ENCODE results near the gene ACAD11.

The ACAD11 gene

GRCh38 chr3:132539681-132540080 lies 119.9 kb downstream of the ACAD11 start:
- Mint-ChIP-seq H3K4me1 (no peaks in the 10 kb centered on the region), H3K36me3 (ENCODE audit: insufficient read depth) (peaks cover 29% of the 10 kb centered on the region), H3K27ac (ENCODE audit: low read depth) (no peak overlapping the region), H3K27me3 (no peaks in the 10 kb centered on the region), H3K4me3 (no peak overlapping the region), H3K9me3 (no peaks in the 10 kb centered on the region)
- DNase-seq (ENCODE audit: low spot score in 2 of 2) (no peak), ATAC-seq (replicated peaks; ENCODE audit: extremely low read depth, poor library complexity, severe bottlenecking) (no peak)

- Mint-ChIP-seq H3K4me1 (no peaks in the 10 kb centered on the region), H3K4me3 (no peak overlapping the region), H3K36me3 (ENCODE audit: insufficient read depth) (peaks cover 39% of the 10 kb centered on the region), H3K27me3 (no peaks in the 10 kb centered on the region), H3K27ac (ENCODE audit: low read depth) (no peak overlapping the region), H3K9me3 (no peaks in the 10 kb centered on the region)
- DNase-seq (ENCODE audit: low spot score in 2 of 2) (no peak), ATAC-seq (replicated peaks; ENCODE audit: extremely low read depth, poor library complexity, severe bottlenecking) (no peak)
Observed at GRCh38 chr3:132538072-132538471, 121.5 kb downstream of the ACAD11 start.

GRCh38 chr3:132537297-132537696 lies 122.3 kb downstream of the ACAD11 start:
- Mint-ChIP-seq H3K27ac (ENCODE audit: low read depth) (no peak overlapping the region), H3K4me1 (no peaks in the 10 kb centered on the region), H3K9me3 (no peaks in the 10 kb centered on the region), H3K36me3 (ENCODE audit: insufficient read depth) (peaks cover 42% of the 10 kb centered on the region), H3K4me3 (no peak overlapping the region), H3K27me3 (no peaks in the 10 kb centered on the region)
- no peak for ATAC-seq (replicated peaks; ENCODE audit: extremely low read depth, poor library complexity, severe bottlenecking)
- no peak for DNase-seq (ENCODE audit: low spot score in 2 of 2)

- Mint-ChIP-seq H3K4me3 (no peak overlapping the region), H3K9me3 (no peaks in the 10 kb centered on the region), H3K27me3 (no peaks in the 10 kb centered on the region), H3K36me3 (ENCODE audit: insufficient read depth) (peaks cover 43% of the 10 kb centered on the region), H3K27ac (ENCODE audit: low read depth) (no peak overlapping the region), H3K4me1 (no peaks in the 10 kb centered on the region)
- no peak for DNase-seq (ENCODE audit: low spot score in 2 of 2)
- ATAC-seq (replicated peaks; ENCODE audit: extremely low read depth, poor library complexity, severe bottlenecking), result no peak
Observed at GRCh38 chr3:132536442-132537153, 123.0 kb downstream of the ACAD11 start.

GRCh38 chr3:132535575-132536441 lies 123.8 kb downstream of the ACAD11 start:
- Mint-ChIP-seq H3K4me3 (no peak overlapping the region), H3K27ac (ENCODE audit: low read depth) (no peak overlapping the region), H3K27me3 (no peaks in the 10 kb centered on the region), H3K4me1 (no peaks in the 10 kb centered on the region), H3K9me3 (no peaks in the 10 kb centered on the region), H3K36me3 (ENCODE audit: insufficient read depth) (peaks cover 46% of the 10 kb centered on the region)
- DNase-seq (ENCODE audit: low spot score in 2 of 2), result peak; percentile 17 to 18
- no peak for ATAC-seq (replicated peaks; ENCODE audit: extremely low read depth, poor library complexity, severe bottlenecking)

GRCh38 chr3:132530624-132531023 lies 129.0 kb downstream of the ACAD11 start:
- no peak overlapping the region for H3K4me3 Mint-ChIP-seq
- no peaks in the 10 kb centered on the region for H3K9me3 Mint-ChIP-seq
- no peak for DNase-seq (ENCODE audit: low spot score in 2 of 2)
- no peaks in the 10 kb centered on the region for H3K27me3 Mint-ChIP-seq
- no peaks in the 10 kb centered on the region for H3K4me1 Mint-ChIP-seq
- peaks cover 45% of the 10 kb centered on the region for H3K36me3 Mint-ChIP-seq (ENCODE audit: insufficient read depth)
- ATAC-seq (replicated peaks; ENCODE audit: extremely low read depth, poor library complexity, severe bottlenecking), result no peak
- H3K27ac Mint-ChIP-seq (ENCODE audit: low read depth), result no peak overlapping the region

GRCh38 chr3:132522353-132522752 lies 137.3 kb downstream of the ACAD11 start:
- Mint-ChIP-seq H3K36me3 (ENCODE audit: insufficient read depth) (peaks cover 41% of the 10 kb centered on the region), H3K9me3 (no peaks in the 10 kb centered on the region), H3K27ac (ENCODE audit: low read depth) (no peak overlapping the region), H3K4me3 (no peak overlapping the region), H3K27me3 (no peaks in the 10 kb centered on the region), H3K4me1 (no peaks in the 10 kb centered on the region)
- ATAC-seq (replicated peaks; ENCODE audit: extremely low read depth, poor library complexity, severe bottlenecking) (no peak), DNase-seq (ENCODE audit: low spot score in 2 of 2) (no peak)

- Mint-ChIP-seq H3K36me3 (ENCODE audit: insufficient read depth) (peaks cover 40% of the 10 kb centered on the region), H3K27ac (ENCODE audit: low read depth) (no peak overlapping the region)
Observed at GRCh38 chr3:132521901-132522300, 137.7 kb downstream of the ACAD11 start.

GRCh38 chr3:132519914-132520313 lies 139.7 kb downstream of the ACAD11 start:
- no peak overlapping the region for H3K27ac Mint-ChIP-seq (ENCODE audit: low read depth)
- no peaks in the 10 kb centered on the region for H3K27me3 Mint-ChIP-seq
- H3K36me3 Mint-ChIP-seq (ENCODE audit: insufficient read depth), result peaks cover 43% of the 10 kb centered on the region
- no peaks in the 10 kb centered on the region for H3K9me3 Mint-ChIP-seq
- no peak overlapping the region for H3K4me3 Mint-ChIP-seq
- no peaks in the 10 kb centered on the region for H3K4me1 Mint-ChIP-seq
- DNase-seq (ENCODE audit: low spot score in 2 of 2), result no peak
- no peak for ATAC-seq (replicated peaks; ENCODE audit: extremely low read depth, poor library complexity, severe bottlenecking)

More at GRCh38 chr3:132521901-132522300, 137.7 kb downstream of the ACAD11 start:
- H3K27me3 Mint-ChIP-seq, result no peaks in the 10 kb centered on the region
- no peaks in the 10 kb centered on the region for H3K9me3 Mint-ChIP-seq
- H3K4me1 Mint-ChIP-seq, result no peaks in the 10 kb centered on the region
- no peak overlapping the region for H3K4me3 Mint-ChIP-seq
- no peak for DNase-seq (ENCODE audit: low spot score in 2 of 2)
- ATAC-seq (replicated peaks; ENCODE audit: extremely low read depth, poor library complexity, severe bottlenecking), result no peak

GRCh38 chr3:132517311-132517710 lies 142.3 kb downstream of the ACAD11 start:
- Mint-ChIP-seq H3K27me3 (no peaks in the 10 kb centered on the region), H3K36me3 (ENCODE audit: insufficient read depth) (peaks cover 44% of the 10 kb centered on the region)

GRCh38 chr3:132513057-132513456 lies 146.6 kb downstream of the ACAD11 start:
- Mint-ChIP-seq H3K27me3 (no peaks in the 10 kb centered on the region), H3K9me3 (no peaks in the 10 kb centered on the region), H3K36me3 (ENCODE audit: insufficient read depth) (peaks cover 43% of the 10 kb centered on the region), H3K4me1 (no peaks in the 10 kb centered on the region), H3K27ac (ENCODE audit: low read depth) (no peak overlapping the region), H3K4me3 (no peak overlapping the region)
- no peak for ATAC-seq (replicated peaks; ENCODE audit: extremely low read depth, poor library complexity, severe bottlenecking)
- DNase-seq (ENCODE audit: low spot score in 2 of 2), result no peak

More at GRCh38 chr3:132517311-132517710, 142.3 kb downstream of the ACAD11 start:
- ATAC-seq (replicated peaks; ENCODE audit: extremely low read depth, poor library complexity, severe bottlenecking) (no peak), DNase-seq (ENCODE audit: low spot score in 2 of 2) (no peak)
- H3K27ac Mint-ChIP-seq (ENCODE audit: low read depth), result no peak overlapping the region
- H3K9me3 Mint-ChIP-seq, result no peaks in the 10 kb centered on the region
- no peak overlapping the region for H3K4me3 Mint-ChIP-seq
- H3K4me1 Mint-ChIP-seq, result no peaks in the 10 kb centered on the region

GRCh38 chr3:132509506-132509905 lies 150.1 kb downstream of the ACAD11 start:
- no peak overlapping the region for H3K27ac Mint-ChIP-seq (ENCODE audit: low read depth)
- H3K36me3 Mint-ChIP-seq (ENCODE audit: insufficient read depth), result peaks cover 51% of the 10 kb centered on the region
- no peaks in the 10 kb centered on the region for H3K9me3 Mint-ChIP-seq
- H3K4me3 Mint-ChIP-seq, result no peak overlapping the region
- DNase-seq (ENCODE audit: low spot score in 2 of 2) (no peak), ATAC-seq (replicated peaks; ENCODE audit: extremely low read depth, poor library complexity, severe bottlenecking) (no peak)
- no peaks in the 10 kb centered on the region for H3K4me1 Mint-ChIP-seq
- H3K27me3 Mint-ChIP-seq, result no peaks in the 10 kb centered on the region

GRCh38 chr3:132509096-132509495 lies 150.5 kb downstream of the ACAD11 start:
- no peak overlapping the region for H3K4me3 Mint-ChIP-seq
- H3K36me3 Mint-ChIP-seq (ENCODE audit: insufficient read depth), result peaks cover 51% of the 10 kb centered on the region
- no peak for ATAC-seq (replicated peaks; ENCODE audit: extremely low read depth, poor library complexity, severe bottlenecking)
- no peaks in the 10 kb centered on the region for H3K4me1 Mint-ChIP-seq
- no peaks in the 10 kb centered on the region for H3K27me3 Mint-ChIP-seq
- no peaks in the 10 kb centered on the region for H3K9me3 Mint-ChIP-seq
- DNase-seq (ENCODE audit: low spot score in 2 of 2), result no peak
- no peak overlapping the region for H3K27ac Mint-ChIP-seq (ENCODE audit: low read depth)

Data from central memory CD8-positive, alpha-beta T cell (primary cell).